ENCODE results near the gene POU2F2. TPM values are rescaled to one million over a fixed set of nuclear protein-coding genes. Genes with fewer than 3 reads are reported as not detected.

POU2F2 gene
- total and polyA plus RNA-seq, 2 experiments from 2014 or later = 2.3 to 4.6 TPM

DNA sequence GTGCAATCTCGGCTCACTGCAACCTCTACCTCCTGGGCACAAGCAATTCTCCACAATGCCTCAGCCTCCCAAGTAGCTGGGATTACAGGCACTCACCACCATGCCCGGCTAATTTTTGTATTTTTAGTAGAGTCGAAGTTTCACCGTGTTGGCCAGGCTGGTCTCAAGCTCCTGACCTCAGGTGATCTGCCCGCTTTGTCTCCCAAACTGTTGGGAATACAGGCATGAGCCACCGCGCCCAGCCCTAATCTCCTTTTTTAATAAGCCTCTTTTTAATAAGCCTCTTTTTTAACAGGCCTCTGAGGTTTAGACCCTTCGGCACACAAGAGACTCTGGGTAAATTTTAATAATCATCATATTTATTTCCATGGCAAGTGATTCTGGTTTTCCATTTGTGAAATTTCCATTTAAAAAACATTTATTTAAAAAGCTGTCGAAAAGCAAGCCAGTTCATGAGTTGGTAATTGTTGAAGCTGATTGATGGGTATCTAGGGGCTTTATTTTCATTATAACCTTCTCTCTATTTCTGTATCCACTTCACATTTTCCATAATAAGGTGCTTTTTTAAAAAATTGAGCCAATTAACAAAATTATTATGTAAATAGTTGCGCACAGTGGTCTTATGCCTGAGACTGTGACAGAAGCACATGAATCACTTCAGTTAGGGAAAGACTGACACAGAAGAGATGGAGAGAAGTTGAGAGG, 11.8 kb downstream of the POU2F2 start:
- Histone ChIP-seq H3K27ac (ENCODE audit: low read depth) (no peak overlapping the region), H3K79me2 (replicated peaks; ENCODE audit: insufficient read depth) (no peaks in the 10 kb centered on the region), H3F3A (replicated peaks; ENCODE audit: low read depth) (no peaks in the 10 kb centered on the region; the same call in 1 of the 2 replicates), H3K4me3 (no peak overlapping the region), H3K4me1 (ENCODE audit: insufficient read depth) (peaks cover 15% of the 10 kb centered on the region; the same call in 1 of the 2 replicates), H3K4me2 (no peak overlapping the region), H3K36me3 (ENCODE audit: insufficient read depth) (no peaks in the 10 kb centered on the region), H2AFZ (no peak overlapping the region), H3K9me2 (ENCODE audit: insufficient read depth) (no peaks in the 10 kb centered on the region), H3K27me3 (ENCODE audit: insufficient read depth) (no peaks in the 10 kb centered on the region), H4K20me1 (replicated peaks; ENCODE audit: insufficient read depth) (0 out of 2 replicates have a peak, but pooled peaks cover 3% of the 10 kb centered on the region)
- no peak overlapping the region for H3K27ac Mint-ChIP-seq
- TF ChIP-seq STAT1 (IDR thresholded peaks at IDR 0.05; ENCODE audit: unreplicated experiment) (no peak), EZH2phosphoT487 (IDR thresholded peaks at IDR 0.05; ENCODE audit: unreplicated experiment) (no peak), CREB1 (CRISPR knock-in tag; IDR thresholded peaks at IDR 0.05; ENCODE audit: low read depth) (no peak), JUNB (IDR thresholded peaks at IDR 0.05; ENCODE audit: unreplicated experiment) (no peak), ZNF114 (CRISPR knock-in tag; IDR thresholded peaks at IDR 0.05) (no peak), EZH2 (IDR thresholded peaks at IDR 0.05; ENCODE audit: low read depth, unreplicated experiment) (no peak), ZNF331 (CRISPR knock-in tag; IDR thresholded peaks at IDR 0.05; ENCODE audit: low read depth) (no peak), NANOG (IDR thresholded peaks at IDR 0.05; ENCODE audit: borderline replicate concordance) (no peak), POLR2AphosphoS5 (IDR thresholded peaks at IDR 0.05; ENCODE audit: low read depth) (no peak)
- TF ChIP-seq, protein P1, sequence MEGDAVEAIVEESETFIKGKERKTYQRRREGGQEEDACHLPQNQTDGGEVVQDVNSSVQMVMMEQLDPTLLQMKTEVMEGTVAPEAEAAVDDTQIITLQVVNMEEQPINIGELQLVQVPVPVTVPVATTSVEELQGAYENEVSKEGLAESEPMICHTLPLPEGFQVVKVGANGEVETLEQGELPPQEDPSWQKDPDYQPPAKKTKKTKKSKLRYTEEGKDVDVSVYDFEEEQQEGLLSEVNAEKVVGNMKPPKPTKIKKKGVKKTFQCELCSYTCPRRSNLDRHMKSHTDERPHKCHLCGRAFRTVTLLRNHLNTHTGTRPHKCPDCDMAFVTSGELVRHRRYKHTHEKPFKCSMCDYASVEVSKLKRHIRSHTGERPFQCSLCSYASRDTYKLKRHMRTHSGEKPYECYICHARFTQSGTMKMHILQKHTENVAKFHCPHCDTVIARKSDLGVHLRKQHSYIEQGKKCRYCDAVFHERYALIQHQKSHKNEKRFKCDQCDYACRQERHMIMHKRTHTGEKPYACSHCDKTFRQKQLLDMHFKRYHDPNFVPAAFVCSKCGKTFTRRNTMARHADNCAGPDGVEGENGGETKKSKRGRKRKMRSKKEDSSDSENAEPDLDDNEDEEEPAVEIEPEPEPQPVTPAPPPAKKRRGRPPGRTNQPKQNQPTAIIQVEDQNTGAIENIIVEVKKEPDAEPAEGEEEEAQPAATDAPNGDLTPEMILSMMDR (conservative IDR thresholded peaks at IDR 0.05; ENCODE audit: low read depth in 2 of 2) = no peak
- TF ChIP-seq, protein P2, sequence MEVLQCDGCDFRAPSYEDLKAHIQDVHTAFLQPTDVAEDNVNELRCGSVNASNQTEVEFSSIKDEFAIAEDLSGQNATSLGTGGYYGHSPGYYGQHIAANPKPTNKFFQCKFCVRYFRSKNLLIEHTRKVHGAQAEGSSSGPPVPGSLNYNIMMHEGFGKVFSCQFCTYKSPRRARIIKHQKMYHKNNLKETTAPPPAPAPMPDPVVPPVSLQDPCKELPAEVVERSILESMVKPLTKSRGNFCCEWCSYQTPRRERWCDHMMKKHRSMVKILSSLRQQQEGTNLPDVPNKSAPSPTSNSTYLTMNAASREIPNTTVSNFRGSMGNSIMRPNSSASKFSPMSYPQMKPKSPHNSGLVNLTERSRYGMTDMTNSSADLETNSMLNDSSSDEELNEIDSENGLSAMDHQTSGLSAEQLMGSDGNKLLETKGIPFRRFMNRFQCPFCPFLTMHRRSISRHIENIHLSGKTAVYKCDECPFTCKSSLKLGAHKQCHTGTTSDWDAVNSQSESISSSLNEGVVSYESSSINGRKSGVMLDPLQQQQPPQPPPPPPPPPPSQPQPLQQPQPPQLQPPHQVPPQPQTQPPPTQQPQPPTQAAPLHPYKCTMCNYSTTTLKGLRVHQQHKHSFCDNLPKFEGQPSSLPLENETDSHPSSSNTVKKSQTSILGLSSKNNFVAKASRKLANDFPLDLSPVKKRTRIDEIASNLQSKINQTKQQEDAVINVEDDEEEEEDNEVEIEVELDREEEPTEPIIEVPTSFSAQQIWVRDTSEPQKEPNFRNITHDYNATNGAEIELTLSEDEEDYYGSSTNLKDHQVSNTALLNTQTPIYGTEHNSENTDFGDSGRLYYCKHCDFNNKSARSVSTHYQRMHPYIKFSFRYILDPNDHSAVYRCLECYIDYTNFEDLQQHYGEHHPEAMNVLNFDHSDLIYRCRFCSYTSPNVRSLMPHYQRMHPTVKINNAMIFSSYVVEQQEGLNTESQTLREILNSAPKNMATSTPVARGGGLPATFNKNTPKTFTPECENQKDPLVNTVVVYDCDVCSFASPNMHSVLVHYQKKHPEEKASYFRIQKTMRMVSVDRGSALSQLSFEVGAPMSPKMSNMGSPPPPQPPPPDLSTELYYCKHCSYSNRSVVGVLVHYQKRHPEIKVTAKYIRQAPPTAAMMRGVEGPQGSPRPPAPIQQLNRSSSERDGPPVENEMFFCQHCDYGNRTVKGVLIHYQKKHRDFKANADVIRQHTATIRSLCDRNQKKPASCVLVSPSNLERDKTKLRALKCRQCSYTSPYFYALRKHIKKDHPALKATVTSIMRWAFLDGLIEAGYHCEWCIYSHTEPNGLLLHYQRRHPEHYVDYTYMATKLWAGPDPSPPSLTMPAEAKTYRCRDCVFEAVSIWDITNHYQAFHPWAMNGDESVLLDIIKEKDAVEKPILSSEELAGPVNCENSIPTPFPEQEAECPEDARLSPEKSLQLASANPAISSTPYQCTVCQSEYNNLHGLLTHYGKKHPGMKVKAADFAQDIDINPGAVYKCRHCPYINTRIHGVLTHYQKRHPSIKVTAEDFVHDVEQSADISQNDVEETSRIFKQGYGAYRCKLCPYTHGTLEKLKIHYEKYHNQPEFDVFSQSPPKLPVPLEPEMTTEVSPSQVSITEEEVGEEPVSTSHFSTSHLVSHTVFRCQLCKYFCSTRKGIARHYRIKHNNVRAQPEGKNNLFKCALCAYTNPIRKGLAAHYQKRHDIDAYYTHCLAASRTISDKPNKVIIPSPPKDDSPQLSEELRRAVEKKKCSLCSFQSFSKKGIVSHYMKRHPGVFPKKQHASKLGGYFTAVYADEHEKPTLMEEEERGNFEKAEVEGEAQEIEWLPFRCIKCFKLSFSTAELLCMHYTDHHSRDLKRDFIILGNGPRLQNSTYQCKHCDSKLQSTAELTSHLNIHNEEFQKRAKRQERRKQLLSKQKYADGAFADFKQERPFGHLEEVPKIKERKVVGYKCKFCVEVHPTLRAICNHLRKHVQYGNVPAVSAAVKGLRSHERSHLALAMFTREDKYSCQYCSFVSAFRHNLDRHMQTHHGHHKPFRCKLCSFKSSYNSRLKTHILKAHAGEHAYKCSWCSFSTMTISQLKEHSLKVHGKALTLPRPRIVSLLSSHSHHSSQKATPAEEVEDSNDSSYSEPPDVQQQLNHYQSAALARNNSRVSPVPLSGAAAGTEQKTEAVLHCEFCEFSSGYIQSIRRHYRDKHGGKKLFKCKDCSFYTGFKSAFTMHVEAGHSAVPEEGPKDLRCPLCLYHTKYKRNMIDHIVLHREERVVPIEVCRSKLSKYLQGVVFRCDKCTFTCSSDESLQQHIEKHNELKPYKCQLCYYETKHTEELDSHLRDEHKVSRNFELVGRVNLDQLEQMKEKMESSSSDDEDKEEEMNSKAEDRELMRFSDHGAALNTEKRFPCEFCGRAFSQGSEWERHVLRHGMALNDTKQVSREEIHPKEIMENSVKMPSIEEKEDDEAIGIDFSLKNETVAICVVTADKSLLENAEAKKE (CRISPR knock-in tag; IDR thresholded peaks at IDR 0.05) = no peak
- TF ChIP-seq, protein P3, sequence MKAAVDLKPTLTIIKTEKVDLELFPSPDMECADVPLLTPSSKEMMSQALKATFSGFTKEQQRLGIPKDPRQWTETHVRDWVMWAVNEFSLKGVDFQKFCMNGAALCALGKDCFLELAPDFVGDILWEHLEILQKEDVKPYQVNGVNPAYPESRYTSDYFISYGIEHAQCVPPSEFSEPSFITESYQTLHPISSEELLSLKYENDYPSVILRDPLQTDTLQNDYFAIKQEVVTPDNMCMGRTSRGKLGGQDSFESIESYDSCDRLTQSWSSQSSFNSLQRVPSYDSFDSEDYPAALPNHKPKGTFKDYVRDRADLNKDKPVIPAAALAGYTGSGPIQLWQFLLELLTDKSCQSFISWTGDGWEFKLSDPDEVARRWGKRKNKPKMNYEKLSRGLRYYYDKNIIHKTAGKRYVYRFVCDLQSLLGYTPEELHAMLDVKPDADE (IDR thresholded peaks at IDR 0.05) = no peak
- TF ChIP-seq, protein P4, sequence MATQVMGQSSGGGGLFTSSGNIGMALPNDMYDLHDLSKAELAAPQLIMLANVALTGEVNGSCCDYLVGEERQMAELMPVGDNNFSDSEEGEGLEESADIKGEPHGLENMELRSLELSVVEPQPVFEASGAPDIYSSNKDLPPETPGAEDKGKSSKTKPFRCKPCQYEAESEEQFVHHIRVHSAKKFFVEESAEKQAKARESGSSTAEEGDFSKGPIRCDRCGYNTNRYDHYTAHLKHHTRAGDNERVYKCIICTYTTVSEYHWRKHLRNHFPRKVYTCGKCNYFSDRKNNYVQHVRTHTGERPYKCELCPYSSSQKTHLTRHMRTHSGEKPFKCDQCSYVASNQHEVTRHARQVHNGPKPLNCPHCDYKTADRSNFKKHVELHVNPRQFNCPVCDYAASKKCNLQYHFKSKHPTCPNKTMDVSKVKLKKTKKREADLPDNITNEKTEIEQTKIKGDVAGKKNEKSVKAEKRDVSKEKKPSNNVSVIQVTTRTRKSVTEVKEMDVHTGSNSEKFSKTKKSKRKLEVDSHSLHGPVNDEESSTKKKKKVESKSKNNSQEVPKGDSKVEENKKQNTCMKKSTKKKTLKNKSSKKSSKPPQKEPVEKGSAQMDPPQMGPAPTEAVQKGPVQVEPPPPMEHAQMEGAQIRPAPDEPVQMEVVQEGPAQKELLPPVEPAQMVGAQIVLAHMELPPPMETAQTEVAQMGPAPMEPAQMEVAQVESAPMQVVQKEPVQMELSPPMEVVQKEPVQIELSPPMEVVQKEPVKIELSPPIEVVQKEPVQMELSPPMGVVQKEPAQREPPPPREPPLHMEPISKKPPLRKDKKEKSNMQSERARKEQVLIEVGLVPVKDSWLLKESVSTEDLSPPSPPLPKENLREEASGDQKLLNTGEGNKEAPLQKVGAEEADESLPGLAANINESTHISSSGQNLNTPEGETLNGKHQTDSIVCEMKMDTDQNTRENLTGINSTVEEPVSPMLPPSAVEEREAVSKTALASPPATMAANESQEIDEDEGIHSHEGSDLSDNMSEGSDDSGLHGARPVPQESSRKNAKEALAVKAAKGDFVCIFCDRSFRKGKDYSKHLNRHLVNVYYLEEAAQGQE (IDR thresholded peaks at IDR 0.05; ENCODE audit: unreplicated experiment) = no peak
- peaks cover 25% of the 10 kb centered on the region for H3K27me3 Mint-ChIP-seq (ENCODE audit: insufficient read depth, low read depth, poor library complexity)
- H3K9me3 Mint-ChIP-seq = no peaks in the 10 kb centered on the region
- H3K4me3 Mint-ChIP-seq = no peak overlapping the region
- ATAC-seq (no peak), DNase-seq (ENCODE audit: low spot score) (no peak)
- peaks cover 3% of the 10 kb centered on the region; the same call in 1 of the 3 replicates for H3K36me3 Mint-ChIP-seq (ENCODE audit: low read depth)
- H3K4me1 Mint-ChIP-seq = peaks cover 14% of the 10 kb centered on the region

All from GM23338 (cell line).